Stimulated activated CD4-positive, alpha-beta T cell treated with anti-CD3 and anti-CD28 coated beads, Interleukin-15, amount 100 ng/mL, for 24 hours (primary cell): ENCODE data around the gene SPOCD1.

Experiments
- DNase-seq: peaks from one replicate; pipeline ENCODE4 v3.0.0-alpha.2; 2020

SPOCD1 gene

GRCh38 chr1:31785947-31786290 lies 29.9 kb downstream of the SPOCD1 start:
- DNase-seq, result no peak

GRCh38 chr1:31785020-31785946 lies 30.5 kb downstream of the SPOCD1 start:
- DNase-seq, result no peak

- no peak for DNase-seq
Observed at GRCh38 chr1:31784356-31785019, 31.3 kb downstream of the SPOCD1 start.

- DNase-seq, result no peak
Observed at GRCh38 chr1:31783846-31784245, 32.0 kb downstream of the SPOCD1 start.

DNA sequence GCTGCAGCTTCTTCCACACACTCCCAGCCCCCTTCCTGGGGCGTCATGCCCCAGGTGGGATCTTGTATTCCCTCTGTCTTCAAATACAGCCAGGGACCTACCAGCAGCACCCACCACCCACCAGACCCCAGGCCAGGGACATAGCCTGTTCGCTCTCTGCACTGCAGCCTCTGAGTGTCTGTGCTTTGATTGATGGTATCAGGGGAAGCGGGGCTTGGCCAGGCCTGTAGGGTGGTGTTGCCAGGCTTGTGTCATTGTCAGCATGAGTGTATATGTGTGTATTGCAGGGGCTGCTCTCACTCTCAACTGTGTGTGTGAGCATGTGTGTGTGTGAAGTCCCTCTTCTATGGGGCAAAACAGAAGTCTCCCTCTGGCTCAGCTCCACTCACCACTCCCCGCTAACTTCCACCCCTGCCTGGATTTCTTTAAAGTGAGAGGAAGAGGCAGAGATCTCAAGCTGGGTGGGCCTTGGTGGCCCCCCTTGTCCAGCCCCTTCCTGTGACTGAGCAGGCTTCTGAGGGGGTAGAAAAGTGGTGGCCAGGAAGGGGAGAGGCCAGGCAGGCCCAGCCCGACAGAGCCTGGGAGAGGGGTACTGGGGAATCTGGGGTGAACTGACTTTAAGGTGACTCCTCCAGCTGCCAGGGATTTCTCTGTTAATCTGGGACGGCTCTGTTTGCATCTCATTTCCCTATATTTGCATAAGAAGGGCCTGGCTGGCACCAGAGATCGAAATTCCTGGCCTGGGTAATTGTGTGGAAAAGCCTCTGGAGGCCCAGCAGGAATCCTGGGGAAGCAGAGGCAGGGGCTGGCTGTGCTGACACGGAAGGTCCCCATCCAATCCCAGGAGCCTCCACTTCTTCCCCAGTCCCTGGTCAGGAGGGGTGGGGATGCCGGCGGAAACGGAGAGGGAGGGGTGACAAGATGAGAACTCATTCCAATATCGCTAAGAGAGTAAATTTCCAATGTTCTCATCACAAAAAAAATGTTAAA lies 33.1 kb downstream of the SPOCD1 start:
- DNase-seq, result no peak

GRCh38 chr1:31781756-31782371 lies 34.0 kb downstream of the SPOCD1 start:
- DNase-seq, result no peak

DNA sequence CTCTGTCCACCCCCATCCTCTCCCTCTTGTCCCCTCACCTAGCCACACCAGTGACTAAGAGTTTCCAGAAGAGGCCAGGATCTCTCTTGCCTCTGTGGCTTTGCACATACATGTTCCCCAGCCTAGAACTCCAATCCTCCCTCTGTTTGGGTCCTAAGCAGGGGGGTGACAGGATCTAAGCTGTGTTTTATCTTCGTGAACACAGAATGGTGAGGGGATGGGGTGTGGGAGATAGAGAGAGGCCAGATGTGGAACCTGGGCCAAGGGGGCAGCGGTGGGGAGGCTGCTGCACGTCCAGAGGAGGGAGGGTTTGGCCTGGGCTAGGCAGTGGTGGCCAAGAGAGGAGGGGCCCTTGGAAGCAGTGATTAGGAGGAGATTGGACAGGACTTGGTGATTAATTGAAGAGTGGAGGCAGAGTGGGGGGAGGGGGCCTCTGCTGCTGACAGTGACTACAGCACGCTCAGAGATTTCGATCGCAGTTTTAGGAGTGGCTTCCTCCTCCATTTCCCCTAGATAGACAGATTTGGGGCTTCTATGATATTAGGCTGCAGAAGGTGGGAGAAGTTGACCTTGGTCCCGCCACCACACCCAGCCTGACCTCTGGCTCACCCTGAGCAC lies 34.6 kb downstream of the SPOCD1 start:
- no peak for DNase-seq

DNA sequence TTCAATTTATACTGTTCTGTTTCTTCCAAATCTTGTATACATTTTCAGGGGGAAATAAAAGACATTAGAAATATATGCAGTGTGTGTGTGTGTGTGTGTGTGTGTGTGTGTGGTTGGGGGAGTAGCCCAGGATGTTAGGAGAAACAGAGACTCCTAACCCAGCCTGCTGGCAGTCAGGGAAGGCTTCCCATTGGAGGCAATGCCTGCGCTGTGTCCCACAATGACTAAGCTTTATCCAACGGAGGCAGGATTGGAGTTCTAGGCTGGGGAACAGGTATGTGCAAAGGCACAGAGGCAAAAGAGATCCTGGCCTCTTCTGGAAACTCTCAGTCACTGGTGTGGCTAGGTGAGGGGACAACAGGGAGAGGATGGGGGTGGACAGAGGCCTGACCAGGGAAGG lies 35.2 kb downstream of the SPOCD1 start:
- DNase-seq, result no peak

GRCh38 chr1:31779687-31780086 lies 36.1 kb downstream of the SPOCD1 start:
- DNase-seq, result no peak

GRCh38 chr1:31778763-31779488 lies 36.9 kb downstream of the SPOCD1 start:
- no peak for DNase-seq

GRCh38 chr1:31776516-31776915 lies 39.3 kb downstream of the SPOCD1 start:
- DNase-seq, result no peak

GRCh38 chr1:31776032-31776431 lies 39.8 kb downstream of the SPOCD1 start:
- no peak for DNase-seq

GRCh38 chr1:31775210-31775999 lies 40.4 kb downstream of the SPOCD1 start:
- no peak for DNase-seq

- DNase-seq, result no peak
Observed at GRCh38 chr1:31774495-31774894, 41.3 kb downstream of the SPOCD1 start.

- DNase-seq, result no peak
Observed at GRCh38 chr1:31773861-31774260, 42.0 kb downstream of the SPOCD1 start.

DNA sequence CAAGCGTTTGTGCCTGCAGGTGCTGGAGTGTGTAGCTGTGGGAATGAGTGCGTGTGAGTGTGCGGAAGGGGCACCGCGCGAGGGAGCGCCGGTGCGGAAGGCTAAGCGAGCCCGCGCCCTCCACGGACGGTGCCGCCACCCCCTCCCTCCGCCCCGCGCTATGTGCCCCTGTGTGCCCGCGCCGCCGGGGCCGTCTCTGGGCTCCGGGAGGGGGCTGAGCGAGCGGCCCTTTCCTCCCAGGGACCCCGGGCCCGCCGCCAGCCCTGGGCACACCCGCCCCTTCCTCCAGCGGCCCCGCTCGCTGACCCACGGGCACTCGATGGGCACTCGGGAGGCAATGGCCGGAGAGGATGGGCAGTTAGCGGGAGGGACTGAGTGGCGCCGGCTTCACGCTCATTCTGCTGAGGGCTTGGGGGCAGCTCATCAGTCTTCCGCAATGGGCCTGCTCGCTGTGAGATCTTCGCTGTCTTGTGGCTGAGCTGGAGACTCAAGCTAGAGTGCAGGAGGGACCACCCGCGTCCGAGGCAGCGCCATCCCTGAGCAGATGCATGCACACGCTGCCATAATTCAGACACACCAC lies 43.1 kb downstream of the SPOCD1 start:
- no peak for DNase-seq

DNA sequence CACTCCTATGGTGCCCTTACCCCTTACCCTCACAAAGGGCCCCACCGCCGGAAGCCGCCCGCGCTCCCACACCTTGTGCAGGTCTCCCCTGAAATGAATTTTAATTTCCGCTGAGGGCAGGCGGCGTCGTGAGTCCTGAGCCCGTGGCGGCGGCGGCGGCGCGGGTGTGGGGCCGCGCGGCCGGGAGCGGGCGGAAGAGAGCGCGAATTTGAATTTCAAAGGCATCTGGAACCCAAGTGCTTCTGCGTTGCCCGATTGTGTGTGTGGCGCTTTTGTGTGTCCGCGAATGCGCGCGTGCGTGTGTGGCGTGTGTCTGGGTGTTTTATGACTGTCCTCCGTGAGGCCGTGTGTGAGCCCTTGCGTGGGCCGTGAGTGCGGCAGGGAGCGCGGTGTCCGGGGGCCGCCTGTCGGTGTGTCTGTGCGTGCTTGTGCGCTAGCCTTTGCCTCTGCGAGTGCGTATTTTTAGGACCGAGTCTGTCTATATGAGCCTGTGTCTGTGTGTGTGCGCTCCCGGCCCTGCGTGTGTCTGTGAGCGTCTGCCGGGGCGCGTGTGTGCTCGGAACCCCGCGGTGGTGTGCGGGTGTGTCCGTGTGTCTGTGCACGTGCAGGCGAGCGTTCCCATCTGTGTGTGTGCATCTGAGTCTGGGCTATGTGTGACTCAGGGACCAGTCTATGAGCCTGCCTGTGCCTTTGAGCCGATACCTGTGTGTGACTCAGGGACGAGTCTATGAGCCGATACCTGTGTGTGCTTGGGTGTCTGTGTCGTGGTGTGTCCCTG lies 43.7 kb downstream of the SPOCD1 start:
- peak; percentile 72 for DNase-seq

- DNase-seq, result no peak
Observed at GRCh38 chr1:31769720-31770390, 46.0 kb downstream of the SPOCD1 start.
